C4-2B (cell line): ENCODE results near the gene GRIA4.
A peak's percentile ranks its signal among the peaks of the same experiment; 100 is the strongest.

Experiments used
- H3K27ac ChIP-seq: fragments of 450-650 bp; 2 replicates; pipeline ENCODE4 v1.5.1; 2017
- CTCF ChIP-seq: fragments of 450-650 bp; conservative IDR thresholded peaks from 2 replicates; pipeline ENCODE4 v1.5.1; 2017; ENCODE audit warnings: mild to moderate bottlenecking
- ZFX ChIP-seq: fragments of 450-650 bp; IDR thresholded peaks from 2 replicates; pipeline ENCODE4 v1.6.1; 2017

GRIA4 gene

GRCh38 chr11:105870516-105871113 is 260.7 kb downstream of the GRIA4 start:
- TF ChIP-seq ZFX (no peak), CTCF (no peak)
- H3K27ac ChIP-seq = no peak overlapping the region

GRCh38 chr11:105878510-105878909 is 268.6 kb downstream of the GRIA4 start:
- TF ChIP-seq ZFX = no peak
- no peak for TF ChIP-seq CTCF
- H3K27ac ChIP-seq = 0 out of 2 replicates have a peak overlapping the region, but pooled peaks have one; percentile 1

GRCh38 chr11:105878927-105879326 is 269.1 kb downstream of the GRIA4 start:
- 0 out of 2 replicates have a peak overlapping the region, but pooled peaks have one; percentile 1 for H3K27ac ChIP-seq

- no peak overlapping the region for H3K27ac ChIP-seq
- TF ChIP-seq ZFX (no peak), CTCF (no peak)
Measured at GRCh38 chr11:105881027-105881426, 271.2 kb downstream of the GRIA4 start.

GRCh38 chr11:105884436-105884835 is 274.6 kb downstream of the GRIA4 start:
- TF ChIP-seq ZFX (no peak), CTCF (no peak)

GRCh38 chr11:105891685-105892084 is 281.8 kb downstream of the GRIA4 start:
- TF ChIP-seq CTCF (no peak), ZFX (no peak)

More at GRCh38 chr11:105884436-105884835, 274.6 kb downstream of the GRIA4 start:
- H3K27ac ChIP-seq = no peak overlapping the region

GRCh38 chr11:105897161-105897560 is 287.3 kb downstream of the GRIA4 start:
- H3K27ac ChIP-seq = no peak overlapping the region
- TF ChIP-seq CTCF (no peak), ZFX (no peak)

More at GRCh38 chr11:105891685-105892084, 281.8 kb downstream of the GRIA4 start:
- H3K27ac ChIP-seq = no peak overlapping the region

GRCh38 chr11:105899772-105900171 is 289.9 kb downstream of the GRIA4 start:
- TF ChIP-seq ZFX (no peak), CTCF (no peak)
- H3K27ac ChIP-seq = no peak overlapping the region
